BLaER1 treated with 17β-estradiol and CSF1 and Interleukin-3, amounts not matched to agents 10 nM and 100 nM (cell line): ENCODE results near the gene RPA1.
"Not testable (repeated sequence)": the region's sequence is repeated elsewhere in the genome, so short reads cannot be mapped to it uniquely, and the experiment has no call there.

Experiments
- H3K27ac ChIP-seq, 11 experiments: shearing (Covaris generic); formaldehyde crosslinking; 2 replicates each; pipeline ENCODE4 v1.8.1; 2022
- H3K27me3 ChIP-seq, 11 experiments: shearing (Covaris generic); formaldehyde crosslinking; 2 replicates each; pipeline ENCODE4 v1.8.1; 2022
- H3K36me3 ChIP-seq, 11 experiments: shearing (Covaris generic); formaldehyde crosslinking; 2 replicates each; pipeline ENCODE4 v1.8.1; 2022
- H3K4me1 ChIP-seq, 10 experiments: shearing (Covaris generic); formaldehyde crosslinking; 2 replicates each; pipeline ENCODE4 v1.8.1; 2022
- H3K4me2 ChIP-seq, 11 experiments: shearing (Covaris generic); formaldehyde crosslinking; 2 replicates each; pipeline ENCODE4 v1.8.1; 2022
- H3K4me3 ChIP-seq, 10 experiments: shearing (Covaris generic); formaldehyde crosslinking; 2 replicates each; pipeline ENCODE4 v1.8.1; 2022
- H3K9ac ChIP-seq, 11 experiments: shearing (Covaris generic); formaldehyde crosslinking; 2 replicates each; pipeline ENCODE4 v1.8.1; 2022
- H3K9me3 ChIP-seq, 11 experiments: shearing (Covaris generic); formaldehyde crosslinking; replicated peaks in 1 of 11; 2 replicates each; pipeline ENCODE4 v1.8.1; 2022
- H4K20me1 ChIP-seq, 11 experiments: shearing (Covaris generic); formaldehyde crosslinking; 2 replicates each; pipeline ENCODE4 v1.8.1; 2022
- Cebpa-rat ChIP-seq, 11 experiments: shearing (Covaris generic); IDR thresholded peaks; 2 replicates each; pipeline ENCODE4 v1.8.1; 2022

The RPA1 gene

GRCh38 chr17:1875597-1875996, 45.8 kb downstream of the RPA1 start:
- Histone ChIP-seq H4K20me1 (peaks cover 0 to 9% (median 0%) of the 10 kb centered on the region in 11 experiments; a peak in 2 of 22 replicates), H3K9ac (no peak overlapping the region), H3K27me3 (no peaks in the 10 kb centered on the region), H3K9me3 (no peaks in the 10 kb centered on the region), H3K27ac (no peak overlapping the region), H3K4me1 (peaks cover 0 to 12% (median 0%) of the 10 kb centered on the region in 10 experiments; a peak in 5 of 20 replicates), H3K36me3 (peaks cover 91 to 100% (median 97%) of the 10 kb centered on the region in 11 experiments), H3K4me2 (no peak overlapping the region), H3K4me3 (no peak overlapping the region)
- TF ChIP-seq Cebpa-rat (IDR thresholded peaks at IDR 0.05), result no peak

GRCh38 chr17:1878419-1879121, 48.8 kb downstream of the RPA1 start:
- H3K27me3 ChIP-seq, result no peaks in the 10 kb centered on the region
- H3K9me3 ChIP-seq, result no peaks in the 10 kb centered on the region
- H3K36me3 ChIP-seq, result peaks cover 96 to 100% (median 99%) of the 10 kb centered on the region in 11 experiments
- no peaks in the 10 kb centered on the region; a peak in 1 of 20 replicates for H3K4me1 ChIP-seq
- no peak overlapping the region for H3K27ac ChIP-seq
- no peak for TF ChIP-seq Cebpa-rat (IDR thresholded peaks at IDR 0.05)
- H4K20me1 ChIP-seq, result peaks cover 0 to 22% (median 0%) of the 10 kb centered on the region in 11 experiments; a peak in 4 of 22 replicates
- no peak overlapping the region for H3K4me3 ChIP-seq
- H3K4me2 ChIP-seq, result no peak overlapping the region
- H3K9ac ChIP-seq, result no peak overlapping the region; a peak in 1 of 22 replicates

- Histone ChIP-seq H3K36me3 (peaks cover 98 to 100% (median 99%) of the 10 kb centered on the region in 11 experiments), H3K9me3 (peaks cover 4 to 18% (median 16%) of the 10 kb centered on the region in 11 experiments; a peak in 19 of 22 replicates), H3K27ac (no peak overlapping the region), H3K9ac (peak overlapping the region in 2 of 11 experiments; percentile 1 to 27; a peak in 1 of 22 replicates), H3K4me3 (no peak overlapping the region), H3K4me1 (no peaks in the 10 kb centered on the region; a peak in 1 of 20 replicates), H3K4me2 (no peak overlapping the region), H4K20me1 (peaks cover 0 to 22% (median 0%) of the 10 kb centered on the region in 11 experiments; a peak in 3 of 22 replicates), H3K27me3 (no peaks in the 10 kb centered on the region)
- no peak for TF ChIP-seq Cebpa-rat (IDR thresholded peaks at IDR 0.05)
These were observed 51.2 kb downstream of the RPA1 start for GRCh38 chr17:1880851-1881630.

GRCh38 chr17:1882836-1883235, 53.0 kb downstream of the RPA1 start:
- H4K20me1 ChIP-seq, result peaks cover 0 to 16% (median 0%) of the 10 kb centered on the region in 11 experiments; a peak in 3 of 22 replicates
- H3K27me3 ChIP-seq, result no peaks in the 10 kb centered on the region
- peaks cover 5 to 23% (median 18%) of the 10 kb centered on the region in 11 experiments; a peak in 19 of 22 replicates for H3K9me3 ChIP-seq
- H3K27ac ChIP-seq, result no peak overlapping the region
- H3K4me3 ChIP-seq, result no peak overlapping the region
- H3K9ac ChIP-seq, result no peak overlapping the region
- H3K4me2 ChIP-seq, result no peak overlapping the region
- TF ChIP-seq Cebpa-rat (IDR thresholded peaks at IDR 0.05), result no peak
- H3K36me3 ChIP-seq, result peaks cover 98 to 100% (median 99%) of the 10 kb centered on the region in 11 experiments
- H3K4me1 ChIP-seq, result no peaks in the 10 kb centered on the region; a peak in 1 of 20 replicates

- H3K4me3 ChIP-seq, result no peak overlapping the region
- no peak overlapping the region for H3K9ac ChIP-seq
- H3K36me3 ChIP-seq, result peaks cover 98 to 100% (median 99%) of the 10 kb centered on the region in 11 experiments
- no peak; a peak in 1 of 22 replicates for TF ChIP-seq Cebpa-rat (IDR thresholded peaks at IDR 0.05)
- no peaks in the 10 kb centered on the region for H3K27me3 ChIP-seq
- no peak overlapping the region for H3K4me2 ChIP-seq
- no peak overlapping the region for H3K27ac ChIP-seq
- H4K20me1 ChIP-seq, result peaks cover 0 to 16% (median 0%) of the 10 kb centered on the region in 11 experiments; a peak in 3 of 22 replicates
- H3K4me1 ChIP-seq, result no peaks in the 10 kb centered on the region
- peaks cover 5 to 23% (median 18%) of the 10 kb centered on the region in 11 experiments; a peak in 19 of 22 replicates for H3K9me3 ChIP-seq
These were observed 53.7 kb downstream of the RPA1 start for GRCh38 chr17:1883536-1883935.

GRCh38 chr17:1888741-1889140, 58.9 kb downstream of the RPA1 start:
- Histone ChIP-seq H3K4me1 (no peaks in the 10 kb centered on the region), H3K9ac (no peak overlapping the region), H3K4me3 (no peak overlapping the region), H3K4me2 (no peak overlapping the region), H3K9me3 (peaks cover 5 to 23% (median 18%) of the 10 kb centered on the region in 11 experiments; a peak in 19 of 22 replicates), H3K36me3 (peaks cover 99 to 100% (median 100%) of the 10 kb centered on the region in 11 experiments), H3K27me3 (no peaks in the 10 kb centered on the region), H3K27ac (no peak overlapping the region), H4K20me1 (peaks cover 0 to 4% (median 0%) of the 10 kb centered on the region in 11 experiments; a peak in 2 of 22 replicates)
- no peak for TF ChIP-seq Cebpa-rat (IDR thresholded peaks at IDR 0.05)

- Histone ChIP-seq H3K4me2 (no peak overlapping the region), H3K4me3 (no peak overlapping the region), H3K27ac (no peak overlapping the region), H4K20me1 (peaks cover 0 to 4% (median 0%) of the 10 kb centered on the region in 11 experiments; a peak in 2 of 22 replicates), H3K4me1 (no peaks in the 10 kb centered on the region), H3K27me3 (no peaks in the 10 kb centered on the region), H3K9ac (no peak overlapping the region), H3K36me3 (peaks cover 98 to 100% (median 100%) of the 10 kb centered on the region in 11 experiments), H3K9me3 (peaks cover 0 to 5% (median 4%) of the 10 kb centered on the region in 11 experiments; a peak in 17 of 22 replicates)
- no peak for TF ChIP-seq Cebpa-rat (IDR thresholded peaks at IDR 0.05)
These were observed 61.1 kb downstream of the RPA1 start for GRCh38 chr17:1890758-1891450.

- H3K4me2 ChIP-seq, result no peak overlapping the region
- H3K27me3 ChIP-seq, result no peaks in the 10 kb centered on the region
- H3K4me1 ChIP-seq, result no peaks in the 10 kb centered on the region
- no peaks in the 10 kb centered on the region for H3K9me3 ChIP-seq
- H3K27ac ChIP-seq, result no peak overlapping the region
- no peak for TF ChIP-seq Cebpa-rat (IDR thresholded peaks at IDR 0.05)
- no peak overlapping the region for H3K9ac ChIP-seq
- H4K20me1 ChIP-seq, result peaks cover 0 to 6% (median 0%) of the 10 kb centered on the region in 11 experiments; a peak in 3 of 22 replicates
- H3K36me3 ChIP-seq, result peaks cover 90 to 100% (median 93%) of the 10 kb centered on the region in 11 experiments
- H3K4me3 ChIP-seq, result no peak overlapping the region
These were observed 65.0 kb downstream of the RPA1 start for GRCh38 chr17:1894753-1895339.

- not testable (repeated sequence) for H3K4me1 ChIP-seq, H3K4me2 ChIP-seq, H3K4me3 ChIP-seq, H4K20me1 ChIP-seq, H3K27me3 ChIP-seq, H3K27ac ChIP-seq, H3K9ac ChIP-seq, H3K9me3 ChIP-seq
- peaks cover 84 to 98% (median 87%) of the 10 kb centered on the region in 11 experiments for H3K36me3 ChIP-seq
These were observed 65.7 kb downstream of the RPA1 start for GRCh38 chr17:1895479-1895878.
